BLaER1 (cell line): Measurements from ENCODE around the gene DDIT4.
"Not testable (repeated sequence)": the region's sequence is repeated elsewhere in the genome, so short reads cannot be mapped to it uniquely, and the experiment has no call there.

ENCODE experiments used
- H3K27ac ChIP-seq: shearing (Covaris generic); formaldehyde crosslinking; 2 replicates; pipeline ENCODE4 v1.8.1; 2022
- H3K27me3 ChIP-seq: shearing (Covaris generic); formaldehyde crosslinking; 2 replicates; pipeline ENCODE4 v1.8.1; 2022
- H3K36me3 ChIP-seq: shearing (Covaris generic); formaldehyde crosslinking; 2 replicates; pipeline ENCODE4 v1.8.1; 2022
- H3K4me1 ChIP-seq: shearing (Covaris generic); formaldehyde crosslinking; 2 replicates; pipeline ENCODE4 v1.8.1; 2022
- H3K4me2 ChIP-seq: shearing (Covaris generic); formaldehyde crosslinking; 2 replicates; pipeline ENCODE4 v1.8.1; 2022
- H3K4me3 ChIP-seq: shearing (Covaris generic); formaldehyde crosslinking; 2 replicates; pipeline ENCODE4 v1.8.1; 2022
- H3K9ac ChIP-seq: shearing (Covaris generic); formaldehyde crosslinking; 2 replicates; pipeline ENCODE4 v1.8.1; 2022
- H3K9me3 ChIP-seq: shearing (Covaris generic); formaldehyde crosslinking; 2 replicates; pipeline ENCODE4 v1.8.1; 2022
- H4K20me1 ChIP-seq: shearing (Covaris generic); formaldehyde crosslinking; 2 replicates; pipeline ENCODE4 v1.8.1; 2022
- Cebpa-rat ChIP-seq: shearing (Covaris generic); IDR thresholded peaks from 2 replicates; pipeline ENCODE4 v1.8.1; 2022

DDIT4 gene, protein sequence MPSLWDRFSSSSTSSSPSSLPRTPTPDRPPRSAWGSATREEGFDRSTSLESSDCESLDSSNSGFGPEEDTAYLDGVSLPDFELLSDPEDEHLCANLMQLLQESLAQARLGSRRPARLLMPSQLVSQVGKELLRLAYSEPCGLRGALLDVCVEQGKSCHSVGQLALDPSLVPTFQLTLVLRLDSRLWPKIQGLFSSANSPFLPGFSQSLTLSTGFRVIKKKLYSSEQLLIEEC

DNA sequence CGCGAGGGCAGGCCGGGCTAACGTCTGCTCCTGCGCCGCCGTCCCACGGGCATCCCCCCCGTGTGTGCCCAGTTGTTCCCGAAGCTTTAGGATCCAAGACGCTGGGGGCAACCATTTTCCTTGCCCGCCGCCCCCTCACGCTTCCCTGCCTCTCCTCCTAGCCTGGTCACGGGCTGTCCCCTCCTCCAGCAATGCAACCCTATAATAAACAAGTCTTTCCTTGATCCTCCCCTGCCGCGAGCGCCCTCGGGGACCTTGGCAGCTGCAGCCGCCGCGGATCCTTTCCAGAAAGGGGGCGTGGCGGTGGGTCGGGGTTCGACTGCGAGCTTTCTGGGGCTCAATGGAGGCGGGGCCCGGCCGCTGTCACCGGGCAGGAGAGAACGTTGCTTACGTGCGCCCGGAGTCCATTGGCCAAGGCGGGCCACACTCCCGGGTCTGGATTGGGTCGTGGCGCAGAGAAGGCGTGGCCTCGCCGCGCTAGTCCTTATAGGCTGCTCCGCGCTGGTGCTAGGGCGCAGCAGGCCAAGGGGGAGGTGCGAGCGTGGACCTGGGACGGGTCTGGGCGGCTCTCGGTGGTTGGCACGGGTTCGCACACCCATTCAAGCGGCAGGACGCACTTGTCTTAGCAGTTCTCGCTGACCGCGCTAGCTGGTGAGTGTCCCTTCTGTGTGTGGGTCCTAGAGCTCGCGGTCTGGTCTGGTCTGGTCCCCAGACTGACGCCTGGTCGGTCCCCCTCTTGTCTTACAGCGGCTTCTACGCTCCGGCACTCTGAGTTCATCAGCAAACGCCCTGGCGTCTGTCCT lies at the start of gene DDIT4:
TSS of gene DDIT4 (plus strand) at position 515 of the 803 bp plus-strand sequence. CDS start 293 bp downstream, outside the sequence.
- no peak for TF ChIP-seq Cebpa-rat
- Histone ChIP-seq H3K9me3 (no peaks in the 10 kb centered on the region), H3K27ac (peak within 1 kb of the TSS; percentile 95), H3K36me3 (peaks cover 24% of the 10 kb centered on the region), H3K4me2 (peak within 1 kb of the TSS; percentile 96), H3K4me3 (peak within 1 kb of the TSS; percentile 97), H3K4me1 (peaks cover 82% of the 10 kb centered on the region), H4K20me1 (peaks cover 33% of the 10 kb centered on the region), H3K27me3 (no peaks in the 10 kb centered on the region), H3K9ac (peak within 1 kb of the TSS; percentile 97)

GRCh38 chr10:72224191-72224590 lies 49.5 kb upstream of the DDIT4 start:
- H3K36me3 ChIP-seq = peaks cover 64% of the 10 kb centered on the region

GRCh38 chr10:72226418-72227027 lies 47.2 kb upstream of the DDIT4 start:
- H3K36me3 ChIP-seq = peaks cover 63% of the 10 kb centered on the region
- H3K9ac ChIP-seq = no peak overlapping the region
- no peak overlapping the region; the same call in 1 of the 2 replicates for H3K4me2 ChIP-seq
- no peaks in the 10 kb centered on the region for H3K9me3 ChIP-seq
- no peak for TF ChIP-seq Cebpa-rat
- H3K4me1 ChIP-seq = peaks cover 53% of the 10 kb centered on the region
- no peak overlapping the region for H3K4me3 ChIP-seq
- H4K20me1 ChIP-seq = peaks cover 75% of the 10 kb centered on the region
- no peaks in the 10 kb centered on the region for H3K27me3 ChIP-seq
- no peak overlapping the region for H3K27ac ChIP-seq

More at GRCh38 chr10:72224191-72224590, 49.5 kb upstream of the DDIT4 start:
- H3K27me3 ChIP-seq, H3K9ac ChIP-seq, H3K27ac ChIP-seq, H3K4me2 ChIP-seq, H3K9me3 ChIP-seq, H3K4me3 ChIP-seq: not testable (repeated sequence)
- Histone ChIP-seq H3K4me1 (peaks cover 35% of the 10 kb centered on the region), H4K20me1 (peaks cover 59% of the 10 kb centered on the region)

DNA sequence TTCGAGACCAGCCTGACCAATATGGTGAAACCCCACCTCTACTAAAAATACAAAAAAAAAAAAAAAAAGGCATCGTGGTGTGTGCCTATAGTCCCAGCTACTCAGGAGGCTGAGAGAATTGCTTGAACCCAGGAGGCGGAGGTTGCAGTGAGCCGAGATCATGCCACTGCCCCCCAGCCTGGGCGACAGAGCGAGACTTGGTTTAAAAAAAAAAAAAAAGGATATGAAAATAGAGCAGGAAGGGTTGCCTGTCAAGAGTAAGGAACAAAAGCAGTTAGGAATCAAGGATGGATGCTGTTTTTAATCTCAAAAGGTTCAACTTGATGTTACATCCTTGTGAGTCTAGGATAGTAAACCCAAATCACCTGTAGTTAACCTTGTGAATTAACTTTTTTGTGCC lies 45.9 kb upstream of the DDIT4 start:
- no peak for TF ChIP-seq Cebpa-rat
- Histone ChIP-seq H3K9me3 (no peaks in the 10 kb centered on the region), H4K20me1 (peaks cover 68% of the 10 kb centered on the region), H3K4me2 (peak overlapping the region; percentile 62), H3K36me3 (peaks cover 73% of the 10 kb centered on the region), H3K4me1 (peaks cover 53% of the 10 kb centered on the region), H3K27ac (no peak overlapping the region), H3K27me3 (no peaks in the 10 kb centered on the region), H3K4me3 (no peak overlapping the region), H3K9ac (peak overlapping the region; percentile 46; the same call in 1 of the 2 replicates)

DNA sequence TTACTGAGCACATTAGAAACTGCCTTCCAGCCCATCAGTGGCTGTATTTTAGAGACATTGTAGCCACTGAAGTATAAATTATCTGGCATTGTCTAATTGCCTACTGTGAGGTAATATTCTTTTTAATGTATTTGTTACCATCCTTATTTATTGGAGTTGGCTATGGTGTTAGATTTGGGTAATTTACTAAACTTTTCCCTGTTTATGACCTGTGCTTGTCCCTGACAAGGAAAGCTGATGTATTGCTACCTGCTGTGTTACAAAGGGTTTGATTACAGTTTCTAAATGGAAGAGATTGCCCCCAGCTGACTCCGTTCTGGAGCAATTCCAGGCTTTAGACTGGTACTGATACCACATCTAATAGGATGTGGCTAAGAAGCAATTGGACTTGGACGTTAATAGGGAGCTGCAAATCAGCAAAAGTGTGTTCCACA lies 45.4 kb upstream of the DDIT4 start:
- Histone ChIP-seq H3K4me2 (peak overlapping the region; percentile 62), H3K36me3 (peaks cover 78% of the 10 kb centered on the region), H3K4me3 (no peak overlapping the region), H3K4me1 (peaks cover 53% of the 10 kb centered on the region), H3K27me3 (no peaks in the 10 kb centered on the region), H4K20me1 (peaks cover 64% of the 10 kb centered on the region), H3K9me3 (no peaks in the 10 kb centered on the region), H3K9ac (peak overlapping the region; percentile 46; the same call in 1 of the 2 replicates), H3K27ac (no peak overlapping the region)
- no peak for TF ChIP-seq Cebpa-rat

DNA sequence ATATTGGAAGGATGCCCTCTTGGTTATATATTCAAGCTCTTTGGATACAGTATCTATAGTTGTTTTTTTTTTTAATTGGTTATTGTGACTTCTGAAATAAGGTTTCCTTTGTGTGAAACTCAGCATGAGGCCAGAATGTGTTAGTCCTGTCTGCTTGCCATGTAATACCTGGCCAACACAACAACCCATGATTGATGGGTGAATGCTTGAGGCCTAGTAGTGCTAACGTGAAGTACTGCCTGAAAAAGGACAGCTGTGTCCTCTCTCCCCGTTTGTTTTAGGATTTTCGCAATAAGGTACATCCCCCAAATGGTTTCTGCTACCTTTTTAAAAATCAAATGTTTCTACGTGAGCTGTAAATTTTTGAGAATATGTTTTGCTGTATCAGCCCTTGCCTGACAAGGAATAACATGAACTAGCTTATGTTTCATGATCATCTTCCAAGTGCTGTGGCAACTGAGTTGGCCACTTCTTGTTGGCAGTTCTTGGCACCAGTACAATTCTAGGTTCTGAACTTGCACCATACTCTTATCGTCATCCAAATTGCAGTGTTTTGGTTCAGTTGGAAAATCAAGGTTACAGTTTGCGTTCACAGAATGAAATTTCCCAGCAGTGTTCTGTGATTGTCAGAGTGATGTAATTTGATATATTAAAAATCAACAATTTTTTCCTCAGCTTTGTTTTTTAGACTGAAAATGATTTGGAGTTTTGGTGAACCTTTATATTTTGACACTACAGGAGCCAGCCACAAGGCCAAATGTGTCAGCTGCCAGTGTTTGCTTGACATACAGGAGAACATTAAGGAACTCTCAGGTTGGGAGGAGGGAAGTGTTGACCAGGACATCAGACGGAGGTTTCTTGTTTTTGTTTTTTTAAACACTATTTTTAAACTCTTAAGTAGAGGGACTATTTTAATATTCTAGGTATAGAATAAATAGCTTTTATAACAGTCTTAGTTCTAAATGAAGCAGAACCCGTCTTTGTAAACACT lies 44.2 kb upstream of the DDIT4 start:
- peaks cover 52% of the 10 kb centered on the region for H4K20me1 ChIP-seq
- no peak overlapping the region for H3K9ac ChIP-seq
- H3K4me2 ChIP-seq = no peak overlapping the region
- H3K27ac ChIP-seq = no peak overlapping the region
- H3K27me3 ChIP-seq = no peaks in the 10 kb centered on the region
- no peak overlapping the region for H3K4me3 ChIP-seq
- no peaks in the 10 kb centered on the region for H3K9me3 ChIP-seq
- TF ChIP-seq Cebpa-rat = no peak
- H3K4me1 ChIP-seq = peaks cover 53% of the 10 kb centered on the region
- peaks cover 79% of the 10 kb centered on the region for H3K36me3 ChIP-seq

- no peak overlapping the region for H3K9ac ChIP-seq
- H3K36me3 ChIP-seq = peaks cover 94% of the 10 kb centered on the region
- no peaks in the 10 kb centered on the region for H3K9me3 ChIP-seq
- H3K4me1 ChIP-seq = peaks cover 25% of the 10 kb centered on the region
- H3K27ac ChIP-seq = no peak overlapping the region
- H4K20me1 ChIP-seq = peaks cover 27% of the 10 kb centered on the region
- no peak overlapping the region for H3K4me3 ChIP-seq
- TF ChIP-seq Cebpa-rat = no peak
- H3K4me2 ChIP-seq = no peak overlapping the region
- no peaks in the 10 kb centered on the region for H3K27me3 ChIP-seq
Observed at GRCh38 chr10:72233621-72234020, 40.1 kb upstream of the DDIT4 start.

DNA sequence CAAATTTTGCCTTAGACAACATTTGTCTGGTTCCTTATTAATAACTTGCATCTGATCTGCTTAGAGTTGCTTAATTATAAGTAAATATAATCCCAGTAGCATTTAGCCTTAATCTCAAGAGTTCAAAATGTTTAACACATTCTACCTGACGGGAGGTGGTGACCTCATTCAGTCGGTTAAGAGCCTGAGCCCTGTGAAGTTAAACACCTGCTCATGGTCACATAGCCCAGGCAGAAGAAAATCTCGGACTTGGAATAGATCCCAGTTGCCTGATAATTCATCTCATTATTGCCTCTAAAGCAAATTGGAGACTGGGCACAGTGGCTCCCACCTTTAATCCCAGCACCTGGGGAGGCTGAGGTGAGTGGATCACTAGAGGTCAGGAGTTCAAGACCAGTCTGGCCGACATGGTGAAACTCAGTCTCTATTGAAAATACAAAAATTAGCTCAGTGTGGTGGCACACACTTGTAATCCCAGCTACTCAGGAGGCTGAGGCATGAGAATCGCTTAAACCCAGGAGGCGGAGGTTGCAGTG lies 39.1 kb upstream of the DDIT4 start:
- Histone ChIP-seq H3K27me3 (no peaks in the 10 kb centered on the region), H4K20me1 (peaks cover 17% of the 10 kb centered on the region), H3K27ac (no peak overlapping the region), H3K9me3 (no peaks in the 10 kb centered on the region), H3K4me2 (no peak overlapping the region), H3K36me3 (peaks cover 89% of the 10 kb centered on the region), H3K4me3 (no peak overlapping the region), H3K4me1 (peaks cover 17% of the 10 kb centered on the region), H3K9ac (no peak overlapping the region)
- TF ChIP-seq Cebpa-rat = no peak
